ENCODE results near the gene PCA3.

Gene PCA3

GRCh38 chr9:76764138-76764537 is at the start of gene PCA3:
PCA3 (plus strand) TSS chr9:76764438.
- TF ChIP-seq, protein P1, sequence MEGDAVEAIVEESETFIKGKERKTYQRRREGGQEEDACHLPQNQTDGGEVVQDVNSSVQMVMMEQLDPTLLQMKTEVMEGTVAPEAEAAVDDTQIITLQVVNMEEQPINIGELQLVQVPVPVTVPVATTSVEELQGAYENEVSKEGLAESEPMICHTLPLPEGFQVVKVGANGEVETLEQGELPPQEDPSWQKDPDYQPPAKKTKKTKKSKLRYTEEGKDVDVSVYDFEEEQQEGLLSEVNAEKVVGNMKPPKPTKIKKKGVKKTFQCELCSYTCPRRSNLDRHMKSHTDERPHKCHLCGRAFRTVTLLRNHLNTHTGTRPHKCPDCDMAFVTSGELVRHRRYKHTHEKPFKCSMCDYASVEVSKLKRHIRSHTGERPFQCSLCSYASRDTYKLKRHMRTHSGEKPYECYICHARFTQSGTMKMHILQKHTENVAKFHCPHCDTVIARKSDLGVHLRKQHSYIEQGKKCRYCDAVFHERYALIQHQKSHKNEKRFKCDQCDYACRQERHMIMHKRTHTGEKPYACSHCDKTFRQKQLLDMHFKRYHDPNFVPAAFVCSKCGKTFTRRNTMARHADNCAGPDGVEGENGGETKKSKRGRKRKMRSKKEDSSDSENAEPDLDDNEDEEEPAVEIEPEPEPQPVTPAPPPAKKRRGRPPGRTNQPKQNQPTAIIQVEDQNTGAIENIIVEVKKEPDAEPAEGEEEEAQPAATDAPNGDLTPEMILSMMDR (IDR thresholded peaks at IDR 0.05; ENCODE audit: low read depth, low read length) = no peak
- no peak for DNase-seq (ENCODE audit: low read depth, low spot score)
- H3K4me3 ChIP-seq (ENCODE audit: low read depth, low read length) = no peak within 1 kb of the TSS
- in situ Hi-C loops (cut with HindIII; ENCODE audit: low sequenced_read_pairs) = no loop called here

- peak; percentile 43 for DNase-seq (ENCODE audit: low read depth, low spot score)
- H3K4me3 ChIP-seq (ENCODE audit: low read depth, low read length) = no peak overlapping the region
- in situ Hi-C loops (cut with HindIII; ENCODE audit: low sequenced_read_pairs) = no loop called here
- TF ChIP-seq, protein P1 (IDR thresholded peaks at IDR 0.05; ENCODE audit: low read depth, low read length) = no peak
Observed at GRCh38 chr9:76716085-76716672, 48.1 kb upstream of the PCA3 start.

- no peak overlapping the region for H3K4me3 ChIP-seq (ENCODE audit: low read depth, low read length)
- no peak for DNase-seq (ENCODE audit: low read depth, low spot score)
- TF ChIP-seq, protein P1 (IDR thresholded peaks at IDR 0.05; ENCODE audit: low read depth, low read length) = no peak
- in situ Hi-C loops (cut with HindIII; ENCODE audit: low sequenced_read_pairs) = no loop called here
Observed at GRCh38 chr9:76717176-76717575, 47.1 kb upstream of the PCA3 start.

DNA sequence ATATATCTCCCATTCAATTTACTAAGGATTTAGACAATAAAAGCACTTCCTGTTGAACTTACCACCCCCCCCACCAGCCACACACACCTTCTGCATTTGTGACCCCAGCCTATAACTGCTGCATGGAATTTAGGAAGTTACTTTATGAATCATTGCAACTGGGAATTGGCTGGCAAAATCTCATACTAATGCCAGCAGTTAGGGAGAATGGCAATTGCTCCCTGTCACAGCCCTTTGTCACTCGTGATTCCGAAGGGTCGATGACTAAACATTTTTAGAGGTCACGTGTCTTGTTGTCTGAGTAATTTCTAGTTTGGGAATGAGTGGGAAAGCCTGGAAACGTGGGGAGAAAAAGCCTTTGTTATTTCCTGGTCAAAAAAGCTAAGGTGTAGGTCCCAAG is 46.6 kb upstream of the PCA3 start:
- no peak for DNase-seq (ENCODE audit: low read depth, low spot score)
- in situ Hi-C loops (cut with HindIII; ENCODE audit: low sequenced_read_pairs) = no loop called here
- TF ChIP-seq, protein P1 (IDR thresholded peaks at IDR 0.05; ENCODE audit: low read depth, low read length) = no peak
- H3K4me3 ChIP-seq (ENCODE audit: low read depth, low read length) = no peak overlapping the region

GRCh38 chr9:76718166-76718565 is 46.1 kb upstream of the PCA3 start:
- TF ChIP-seq, protein P1 (IDR thresholded peaks at IDR 0.05; ENCODE audit: low read depth, low read length) = no peak
- no peak overlapping the region for H3K4me3 ChIP-seq (ENCODE audit: low read depth, low read length)
- DNase-seq (ENCODE audit: low read depth, low spot score) = no peak
- in situ Hi-C loops (cut with HindIII; ENCODE audit: low sequenced_read_pairs) = no loop called here

GRCh38 chr9:76720245-76720644 is 44.0 kb upstream of the PCA3 start:
- in situ Hi-C loops (cut with HindIII; ENCODE audit: low sequenced_read_pairs) = no loop called here
- no peak overlapping the region for H3K4me3 ChIP-seq (ENCODE audit: low read depth, low read length)
- TF ChIP-seq, protein P1 (IDR thresholded peaks at IDR 0.05; ENCODE audit: low read depth, low read length) = no peak
- no peak for DNase-seq (ENCODE audit: low read depth, low spot score)

All from astrocyte of the spinal cord (primary cell).